Skeletal muscle satellite cell (primary cell): ENCODE measurements around the gene GNAZ.

Experiments used
- H3K27me3 ChIP-seq: 2 replicates; pipeline ENCODE4 v1.7.0; 2013; ENCODE audit warnings: low read length; ENCODE audit not compliant: control insufficient read depth, insufficient read depth
- H3K36me3 ChIP-seq: 2 replicates; pipeline ENCODE4 v1.7.0; 2013; ENCODE audit warnings: mild to moderate bottlenecking, control low read depth, low read length; ENCODE audit not compliant: insufficient read depth
- H3K4me1 ChIP-seq: 2 replicates; pipeline ENCODE4 v1.7.0; 2013; ENCODE audit warnings: low read length; ENCODE audit not compliant: control insufficient read depth, insufficient read depth
- H3K4me2 ChIP-seq: 2 replicates; pipeline ENCODE4 v1.7.0; 2013; ENCODE audit warnings: mild to moderate bottlenecking, low read length
- H3K4me3 ChIP-seq: 2 replicates; pipeline ENCODE4 v1.7.0; 2013; ENCODE audit warnings: low read length
- H3K9ac ChIP-seq: 2 replicates; pipeline ENCODE4 v1.7.0; 2013; ENCODE audit warnings: mild to moderate bottlenecking, low read depth, low read length, moderate library complexity
- H3K9me3 ChIP-seq: replicated peaks from 2 replicates; pipeline ENCODE4 v1.7.0; 2013; ENCODE audit warnings: mild to moderate bottlenecking, control low read depth, low read length

Gene GNAZ

DNA sequence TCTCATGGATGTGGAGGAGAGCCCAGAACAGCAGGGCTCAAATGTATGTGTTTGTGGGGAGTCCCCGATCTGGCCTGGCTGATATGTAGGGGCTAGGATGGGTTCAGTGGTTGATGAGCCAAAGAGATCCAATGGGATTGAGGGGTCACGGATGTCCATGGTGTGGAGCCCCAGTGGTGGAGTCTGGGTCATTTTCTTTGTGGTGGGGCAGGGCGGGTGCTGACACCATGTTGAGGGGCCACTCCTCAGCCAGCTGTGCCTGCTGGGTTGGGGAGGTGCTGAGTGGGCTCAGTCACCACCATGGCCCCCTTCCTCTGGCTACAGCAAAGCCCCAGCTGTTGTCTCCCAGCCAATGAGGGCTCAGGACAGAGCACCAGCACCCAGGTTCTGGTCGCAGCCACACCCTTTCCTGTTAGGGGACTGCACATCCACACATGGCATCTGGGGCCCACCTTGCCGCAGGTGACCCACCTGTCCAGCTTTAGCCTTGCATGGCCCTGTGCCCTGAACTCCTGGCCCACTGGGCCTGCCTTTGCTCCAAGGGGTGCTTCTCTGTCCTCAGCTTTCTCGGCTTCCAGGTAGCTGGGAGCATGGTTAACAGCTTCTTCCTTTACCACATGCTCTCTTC, 3.2 kb upstream of the GNAZ start:
- Histone ChIP-seq H3K9ac (no peak overlapping the region), H3K27me3 (peaks cover 16% of the 10 kb centered on the region), H3K4me3 (no peak overlapping the region), H3K9me3 (no peaks in the 10 kb centered on the region), H3K4me1 (peaks cover 9% of the 10 kb centered on the region), H3K4me2 (no peak overlapping the region), H3K36me3 (no peaks in the 10 kb centered on the region)

DNA sequence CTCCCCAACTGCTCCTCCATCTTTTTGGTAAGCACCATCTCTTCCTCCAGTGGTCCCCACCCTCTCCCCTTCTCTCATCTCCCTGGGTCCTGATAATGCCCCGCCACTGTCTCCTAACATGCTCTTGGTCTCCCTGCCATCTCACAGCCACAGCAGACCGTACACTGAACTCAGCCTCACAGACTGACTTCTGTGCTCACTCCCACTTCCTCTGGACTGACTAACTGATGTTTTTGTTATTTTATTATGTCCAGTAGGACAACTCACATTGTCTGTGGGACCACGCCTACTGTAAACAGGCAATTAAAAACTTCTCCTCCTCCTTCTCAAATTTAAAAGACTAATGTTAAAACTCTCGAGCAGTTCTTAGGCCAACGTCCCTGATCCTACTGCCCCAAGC, 2.6 kb upstream of the GNAZ start:
- H3K27me3 ChIP-seq: peaks cover 20% of the 10 kb centered on the region
- H3K4me1 ChIP-seq: peaks cover 9% of the 10 kb centered on the region
- H3K36me3 ChIP-seq: no peaks in the 10 kb centered on the region
- H3K4me3 ChIP-seq: no peak overlapping the region
- no peaks in the 10 kb centered on the region for H3K9me3 ChIP-seq
- H3K9ac ChIP-seq: no peak overlapping the region
- no peak overlapping the region for H3K4me2 ChIP-seq

DNA sequence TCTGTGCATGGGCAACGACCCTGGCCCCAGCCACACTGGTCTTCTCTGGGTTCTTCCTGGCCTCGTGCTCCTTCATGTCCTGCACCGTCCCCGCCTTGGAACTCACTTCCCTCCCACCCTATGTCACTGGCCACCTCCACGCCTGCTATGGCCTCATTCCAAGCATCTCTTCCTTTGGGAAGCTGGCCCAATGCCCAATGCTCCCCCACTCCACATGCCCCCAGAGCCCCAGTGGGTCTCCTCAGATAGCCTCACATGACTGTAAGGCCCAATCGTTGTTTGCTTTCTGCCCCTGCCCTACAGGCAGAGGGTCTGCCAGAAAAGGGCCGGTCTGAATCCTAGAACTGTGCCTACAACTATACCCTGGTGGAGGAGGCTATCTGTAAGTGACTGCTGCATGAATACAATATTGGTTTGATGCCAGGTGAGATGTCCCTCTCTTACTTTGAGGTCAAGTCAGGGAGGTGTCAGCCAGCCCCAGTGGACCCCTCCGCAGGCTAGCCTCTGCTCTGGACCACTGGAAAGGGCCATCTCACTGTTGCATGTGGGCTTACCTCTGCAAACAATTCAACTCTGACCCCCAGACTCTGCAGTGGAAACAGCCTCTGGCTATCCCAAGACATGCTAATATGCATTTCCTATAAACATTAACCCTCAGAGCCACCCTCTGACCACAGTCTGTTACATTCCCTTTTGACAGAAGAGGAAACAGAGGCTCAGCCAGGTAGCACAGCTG, 2.1 kb upstream of the GNAZ start:
- H3K9ac ChIP-seq: no peak overlapping the region
- H3K4me1 ChIP-seq: peaks cover 9% of the 10 kb centered on the region
- H3K9me3 ChIP-seq: no peaks in the 10 kb centered on the region
- H3K4me3 ChIP-seq: no peak overlapping the region
- H3K36me3 ChIP-seq: no peaks in the 10 kb centered on the region
- H3K4me2 ChIP-seq: no peak overlapping the region
- peaks cover 22% of the 10 kb centered on the region for H3K27me3 ChIP-seq

DNA sequence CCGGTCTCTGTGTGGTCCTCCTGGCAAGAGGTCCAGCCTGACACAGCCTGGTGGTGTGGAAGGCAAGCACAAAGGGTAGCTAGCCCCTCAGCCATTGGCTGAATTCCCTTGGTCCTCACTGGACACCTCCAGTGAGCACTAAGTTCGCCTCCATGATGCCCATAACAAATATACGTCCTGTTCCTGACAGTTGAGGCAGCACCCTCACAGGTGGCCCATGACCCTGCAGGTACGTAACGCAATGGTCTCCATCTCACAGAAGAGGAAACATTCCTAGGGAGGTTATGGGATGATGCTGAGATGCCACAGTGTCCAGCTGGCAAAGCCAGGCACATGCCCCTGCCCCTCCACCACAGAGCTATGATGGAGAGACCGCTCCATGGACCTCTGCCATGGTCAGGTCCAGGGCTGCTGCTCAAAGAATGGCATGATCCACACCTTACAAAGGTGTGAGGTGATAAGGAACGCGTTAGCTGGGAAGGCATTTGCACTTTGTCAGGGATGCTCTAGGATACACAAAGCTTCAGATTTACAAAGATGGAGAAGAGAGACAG, 1.4 kb upstream of the GNAZ start:
- Histone ChIP-seq H3K4me1 (peaks cover 9% of the 10 kb centered on the region), H3K9me3 (no peaks in the 10 kb centered on the region), H3K36me3 (no peaks in the 10 kb centered on the region), H3K9ac (no peak overlapping the region), H3K27me3 (peaks cover 22% of the 10 kb centered on the region), H3K4me3 (no peak overlapping the region), H3K4me2 (no peak overlapping the region)

DNA sequence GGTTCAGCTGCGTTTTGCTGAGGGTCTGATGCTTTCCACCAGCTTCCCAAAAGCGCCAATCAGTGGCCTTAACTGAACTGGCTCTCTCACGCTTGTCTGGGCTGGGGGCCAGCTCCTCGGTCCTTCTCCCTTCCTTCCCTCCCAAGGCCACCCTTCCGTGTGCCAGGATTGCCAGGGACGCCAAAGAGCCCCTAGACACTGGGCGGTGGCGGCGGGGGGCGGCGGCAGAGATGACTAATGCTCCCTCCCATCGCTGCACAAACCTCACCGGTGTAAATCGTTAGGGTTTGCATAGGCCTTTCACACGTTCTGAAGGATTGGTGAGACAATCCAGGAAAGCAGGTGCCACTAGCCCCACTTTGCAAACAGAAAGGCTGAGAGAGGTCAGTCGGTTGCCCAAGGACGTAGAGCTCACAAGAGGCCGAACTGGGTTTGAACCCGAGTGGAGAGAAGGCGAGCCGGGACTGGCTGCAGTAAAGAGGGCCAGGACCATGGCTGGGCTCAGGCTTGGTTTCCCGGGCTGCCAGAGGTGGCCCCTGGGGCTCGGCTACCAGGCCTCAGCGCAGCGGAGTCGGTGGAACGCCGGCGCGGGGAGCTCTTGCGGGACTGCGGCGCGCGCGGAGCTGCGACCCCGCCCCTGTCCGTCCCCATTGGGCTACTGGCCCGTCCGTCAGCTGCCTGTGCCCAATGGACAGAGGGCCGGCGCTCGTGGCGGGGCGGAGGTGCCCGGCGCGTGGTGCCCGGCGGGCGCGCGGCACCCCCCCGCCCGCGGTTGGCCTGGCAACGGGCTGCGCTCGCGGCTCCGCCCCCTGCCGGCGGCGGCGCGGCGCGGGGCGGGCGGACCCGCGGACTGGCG, 589 bp upstream of the GNAZ start:
- H3K4me2 ChIP-seq: peak overlapping the region; percentile 100
- peaks cover 9% of the 10 kb centered on the region for H3K4me1 ChIP-seq
- H3K36me3 ChIP-seq: no peaks in the 10 kb centered on the region
- H3K9ac ChIP-seq: peak overlapping the region; percentile 56
- peak overlapping the region; percentile 82 for H3K4me3 ChIP-seq
- H3K27me3 ChIP-seq: peaks cover 26% of the 10 kb centered on the region
- H3K9me3 ChIP-seq: no peaks in the 10 kb centered on the region

DNA sequence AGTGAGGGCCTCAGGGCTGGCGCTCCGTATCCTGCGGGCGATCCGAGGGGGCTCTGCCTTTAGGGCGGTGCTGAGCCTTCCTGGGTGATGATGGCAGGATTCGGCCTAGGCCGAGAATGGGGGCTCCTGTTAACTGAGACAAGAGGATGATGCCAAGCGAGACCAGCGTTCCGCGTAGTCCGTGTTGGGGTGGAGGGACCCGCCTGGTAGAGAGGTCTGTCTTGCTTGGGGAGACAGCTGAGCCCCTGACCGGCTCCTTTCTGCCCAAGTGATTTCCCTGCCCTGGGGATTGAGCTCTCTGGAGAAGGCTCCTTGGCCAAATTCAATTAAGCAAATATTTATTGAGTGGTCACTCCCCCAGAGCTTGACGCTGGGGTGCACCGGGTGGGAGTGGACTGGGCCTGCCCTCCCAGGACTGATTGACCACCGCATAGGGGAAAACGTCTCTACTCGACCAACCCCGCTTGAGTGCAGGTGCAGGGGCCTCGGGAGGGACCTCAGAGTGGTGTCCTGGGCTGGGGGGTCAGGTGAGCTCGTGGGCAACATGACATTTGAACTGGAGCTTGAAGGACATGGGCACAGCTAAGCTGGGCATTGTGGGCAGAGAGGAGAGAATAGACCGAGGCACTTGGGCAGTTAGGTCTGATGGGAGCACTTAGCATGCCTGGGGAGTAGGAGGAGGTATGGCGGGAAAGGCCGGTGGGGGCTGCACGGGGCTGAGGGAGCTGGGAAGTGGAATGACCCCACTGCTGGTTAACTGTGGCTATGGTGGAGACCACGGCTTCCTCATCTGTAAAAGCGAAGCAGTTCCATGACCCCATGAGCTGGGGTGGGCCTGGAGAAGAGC, 1.1 kb downstream of the GNAZ start:
- Histone ChIP-seq H3K36me3 (no peaks in the 10 kb centered on the region), H3K4me2 (no peak overlapping the region), H3K27me3 (peaks cover 21% of the 10 kb centered on the region), H3K4me3 (no peak overlapping the region), H3K4me1 (peaks cover 9% of the 10 kb centered on the region), H3K9me3 (no peaks in the 10 kb centered on the region), H3K9ac (no peak overlapping the region)

GRCh38 chr22:23072077-23072910, 2.0 kb downstream of the GNAZ start:
- H3K4me1 ChIP-seq: peaks cover 9% of the 10 kb centered on the region
- peaks cover 21% of the 10 kb centered on the region for H3K27me3 ChIP-seq
- H3K4me2 ChIP-seq: no peak overlapping the region
- no peaks in the 10 kb centered on the region for H3K9me3 ChIP-seq
- no peaks in the 10 kb centered on the region for H3K36me3 ChIP-seq
- H3K4me3 ChIP-seq: no peak overlapping the region
- H3K9ac ChIP-seq: no peak overlapping the region

GRCh38 chr22:23072911-23073491, 2.7 kb downstream of the GNAZ start:
- H3K27me3 ChIP-seq: peaks cover 21% of the 10 kb centered on the region
- no peaks in the 10 kb centered on the region for H3K9me3 ChIP-seq
- H3K36me3 ChIP-seq: no peaks in the 10 kb centered on the region
- H3K9ac ChIP-seq: no peak overlapping the region
- no peak overlapping the region for H3K4me3 ChIP-seq
- no peak overlapping the region for H3K4me2 ChIP-seq
- peaks cover 6% of the 10 kb centered on the region for H3K4me1 ChIP-seq

- Histone ChIP-seq H3K9ac (no peak overlapping the region), H3K4me1 (peaks cover 6% of the 10 kb centered on the region), H3K9me3 (no peaks in the 10 kb centered on the region), H3K27me3 (peaks cover 21% of the 10 kb centered on the region), H3K36me3 (no peaks in the 10 kb centered on the region), H3K4me3 (no peak overlapping the region), H3K4me2 (no peak overlapping the region)
These were observed 3.4 kb downstream of the GNAZ start for GRCh38 chr22:23073526-23074229.
